Measurements from ENCODE around the gene FLACC1. TPM values are rescaled to one million over a fixed set of nuclear protein-coding genes. Genes with fewer than 3 reads are reported as not detected.

Gene FLACC1
- total RNA-seq, 1 experiment from 2014 or later = 0.45 TPM

DNA sequence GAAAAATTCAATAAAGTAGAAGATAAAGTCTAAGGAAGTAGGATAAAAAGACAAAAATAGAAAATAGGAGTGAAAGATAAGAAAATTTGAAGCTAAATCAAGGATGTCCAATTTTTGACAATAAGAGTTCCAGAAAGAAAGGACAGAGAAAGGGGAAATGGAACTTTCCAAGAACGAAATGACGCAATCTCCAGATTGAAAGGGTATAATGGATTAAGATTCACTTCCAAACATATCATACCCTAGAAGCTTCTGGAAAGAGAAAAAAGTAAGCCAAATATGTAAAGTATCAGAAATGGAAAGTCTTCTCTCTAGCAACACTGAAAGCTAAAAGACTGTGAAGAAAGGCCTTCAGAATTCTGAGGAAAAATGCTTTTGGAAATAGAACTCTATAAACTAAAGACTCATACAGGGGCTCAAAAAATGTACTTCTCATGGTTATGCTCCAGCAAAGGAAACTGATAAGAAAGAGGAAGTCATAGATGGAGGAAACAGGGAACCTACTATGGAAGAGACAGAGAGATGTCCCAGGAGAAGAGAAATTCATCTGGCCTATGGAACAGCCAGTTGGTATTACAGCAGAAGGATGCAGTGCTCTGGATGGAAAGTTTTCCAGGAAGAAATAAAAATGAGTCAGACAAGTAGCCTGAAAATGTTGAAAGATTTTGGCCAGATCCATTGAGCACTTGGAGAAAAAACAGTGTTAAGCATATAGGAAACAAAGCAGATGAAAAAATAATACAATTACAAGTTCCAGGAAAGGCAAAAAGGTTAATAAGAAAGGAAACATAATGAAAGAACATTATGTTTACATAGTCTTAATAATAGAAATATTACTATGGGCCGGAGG, 76.7 kb downstream of the FLACC1 start:
- DNase-seq (ENCODE audit: extremely low read depth, low read depth) = no peak

DNA sequence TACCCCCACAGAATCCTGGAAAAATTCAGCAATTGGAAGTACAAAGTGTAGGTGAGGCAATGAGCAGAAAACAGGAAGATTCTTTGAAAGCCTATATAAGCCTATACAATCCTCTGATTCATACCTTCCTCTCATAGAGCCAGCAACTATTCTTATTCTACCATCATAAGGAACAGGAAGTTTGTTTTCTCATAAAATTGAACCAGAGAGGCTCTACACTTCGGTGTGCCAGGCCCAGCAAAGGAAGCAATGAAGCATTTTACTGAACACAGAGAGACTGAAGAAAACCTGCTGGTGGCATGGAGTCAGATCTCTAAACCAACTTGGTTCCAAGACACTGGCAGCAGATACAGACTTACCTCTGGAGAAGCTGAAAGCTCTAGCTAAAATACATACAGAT, 78.1 kb downstream of the FLACC1 start:
- no peak for DNase-seq (ENCODE audit: extremely low read depth, low read depth)

DNA sequence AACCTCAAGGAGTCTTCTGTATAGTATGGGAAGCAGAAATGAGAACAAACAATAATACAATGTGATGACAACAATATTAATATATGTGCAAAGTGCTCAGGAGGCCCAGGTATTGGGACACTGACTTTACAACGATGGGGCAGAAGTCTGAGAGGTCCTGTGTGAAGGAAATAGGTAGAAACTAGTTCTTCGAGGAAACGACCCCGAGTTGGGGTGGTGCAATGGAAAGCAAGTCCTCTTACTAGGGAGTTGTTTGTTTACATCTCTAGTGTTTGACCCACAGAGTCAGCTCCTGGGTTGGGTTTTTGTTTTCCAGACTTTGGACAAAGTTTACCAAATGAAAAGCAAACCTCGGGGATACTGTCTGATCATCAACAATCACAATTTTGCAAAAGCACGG, 80.6 kb downstream of the FLACC1 start:
- DNase-seq (ENCODE audit: extremely low read depth, low read depth) = no peak

DNA sequence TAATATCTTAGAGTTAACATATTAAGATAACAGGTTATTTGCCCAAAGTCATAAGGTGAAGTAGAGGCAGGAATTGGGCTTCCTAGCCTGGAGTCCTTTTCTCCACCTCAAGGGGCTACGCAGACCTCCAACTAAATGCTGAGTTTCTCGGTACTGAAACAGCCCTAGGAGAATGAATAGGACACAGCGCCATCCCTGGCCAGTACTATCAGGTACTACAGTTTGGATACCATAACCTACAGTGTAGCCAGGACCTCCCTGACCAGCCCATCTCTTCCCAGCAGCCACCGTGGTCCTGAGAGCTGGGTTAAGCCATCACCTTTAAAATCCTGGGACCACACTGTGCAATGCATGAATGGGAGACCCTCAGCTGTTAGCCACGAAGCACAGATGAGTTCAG, 81.2 kb downstream of the FLACC1 start:
- no peak for DNase-seq (ENCODE audit: extremely low read depth, low read depth)

DNA sequence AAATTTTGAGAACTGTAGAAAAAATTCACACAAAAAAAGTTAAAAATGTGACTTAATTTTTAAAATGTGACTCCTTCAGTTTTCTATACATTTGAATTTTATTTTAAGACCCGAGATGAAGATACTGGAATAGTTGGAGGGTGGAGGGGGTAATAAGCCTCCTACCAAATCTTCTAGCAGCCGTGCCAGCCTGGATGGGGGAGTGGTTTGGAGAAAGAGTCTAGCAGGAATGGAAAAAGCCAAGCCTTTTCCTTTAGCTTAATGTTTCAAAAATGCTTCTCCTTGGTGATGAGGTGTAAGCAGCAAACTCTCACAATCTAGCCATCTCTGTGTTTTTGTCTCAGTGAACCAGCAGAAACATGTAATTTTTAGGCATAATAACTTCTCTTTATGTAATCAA, 82.1 kb downstream of the FLACC1 start:
- no peak for DNase-seq (ENCODE audit: extremely low read depth, low read depth)

DNA sequence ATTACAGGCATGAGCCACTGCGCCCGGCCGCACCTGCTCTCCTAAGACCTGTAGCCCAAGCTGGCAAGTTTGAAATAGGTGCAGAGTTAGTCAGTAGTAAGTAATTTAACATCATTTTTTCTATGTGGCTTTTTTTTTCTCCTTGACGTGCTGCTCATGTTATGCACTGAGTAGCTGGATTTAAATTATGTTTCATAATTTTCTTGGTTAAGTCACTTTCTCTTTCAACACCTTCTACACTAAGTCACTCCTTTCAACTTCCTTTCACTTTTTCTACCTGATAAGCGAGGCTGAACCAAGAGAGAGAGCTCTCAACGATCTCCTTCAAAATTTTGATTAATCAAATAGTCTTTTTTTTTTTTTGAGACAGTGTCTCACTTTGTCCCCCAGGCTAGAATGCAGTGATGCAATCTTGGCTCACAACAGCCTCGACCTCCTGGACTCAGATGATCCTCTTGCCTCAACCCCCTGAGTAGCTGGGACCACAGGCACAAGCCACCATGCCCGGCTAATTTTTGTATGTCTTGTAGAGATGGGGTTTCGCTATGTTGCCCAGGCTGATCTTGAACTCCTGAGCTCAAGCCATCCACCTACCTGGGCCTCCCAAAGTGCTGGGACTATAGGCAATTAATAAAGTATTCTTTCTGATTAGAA, 83.7 kb downstream of the FLACC1 start:
- no peak for DNase-seq (ENCODE audit: extremely low read depth, low read depth)

DNA sequence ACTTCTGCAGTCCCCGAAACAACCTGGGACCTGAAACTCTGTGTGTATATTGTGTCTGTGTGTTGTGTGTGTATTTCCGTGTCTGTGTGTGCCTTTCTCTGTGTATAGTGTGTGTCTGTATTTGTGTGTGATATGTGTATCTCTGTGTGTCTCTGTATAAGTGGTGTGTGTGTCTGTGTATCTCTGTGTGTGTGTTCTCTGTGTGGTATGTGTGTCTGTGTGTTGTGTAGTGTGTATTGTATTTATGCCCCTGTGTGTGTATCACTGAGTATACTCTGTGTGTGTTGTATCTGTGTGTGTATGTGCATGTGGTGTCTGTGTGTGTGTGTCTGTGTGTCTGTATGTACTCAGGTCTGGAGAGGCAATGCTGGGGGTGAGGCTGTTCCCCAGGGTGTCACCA, 85.2 kb downstream of the FLACC1 start:
- DNase-seq (ENCODE audit: extremely low read depth, low read depth) = no peak

DNA sequence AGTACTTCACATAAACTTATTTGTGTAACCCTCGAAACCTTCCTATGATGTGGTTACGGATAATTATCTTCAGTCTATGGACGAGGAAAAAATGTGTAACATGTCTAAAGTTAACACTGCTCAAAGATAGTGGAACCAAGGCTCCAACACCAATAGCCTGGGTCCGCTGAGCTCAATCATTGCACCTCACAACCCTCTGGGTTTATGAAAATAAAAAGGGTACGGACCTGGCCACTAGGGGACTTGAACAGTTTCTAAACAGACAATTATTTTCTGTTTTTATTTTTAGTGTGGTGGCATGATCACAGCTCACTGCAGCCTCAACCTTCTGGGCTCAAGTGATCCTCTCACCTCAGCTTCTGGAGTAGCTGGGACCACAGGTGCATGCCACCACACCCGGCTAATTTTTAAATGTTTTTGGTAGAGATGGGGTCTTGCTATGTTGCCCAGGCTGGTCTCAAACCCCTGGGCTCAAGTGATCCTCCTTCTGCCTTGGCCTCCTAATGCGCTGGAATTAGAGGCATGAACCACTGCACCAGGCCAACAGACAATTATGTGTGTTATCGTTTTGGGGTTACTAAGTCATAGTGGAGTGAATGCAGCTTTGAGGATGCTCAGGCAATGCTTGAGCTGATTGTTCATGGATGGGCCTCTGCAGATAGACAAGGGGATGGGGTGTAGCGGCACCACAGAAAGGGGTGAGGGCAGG, 86.7 kb downstream of the FLACC1 start:
- no peak for DNase-seq (ENCODE audit: extremely low read depth, low read depth)

DNA sequence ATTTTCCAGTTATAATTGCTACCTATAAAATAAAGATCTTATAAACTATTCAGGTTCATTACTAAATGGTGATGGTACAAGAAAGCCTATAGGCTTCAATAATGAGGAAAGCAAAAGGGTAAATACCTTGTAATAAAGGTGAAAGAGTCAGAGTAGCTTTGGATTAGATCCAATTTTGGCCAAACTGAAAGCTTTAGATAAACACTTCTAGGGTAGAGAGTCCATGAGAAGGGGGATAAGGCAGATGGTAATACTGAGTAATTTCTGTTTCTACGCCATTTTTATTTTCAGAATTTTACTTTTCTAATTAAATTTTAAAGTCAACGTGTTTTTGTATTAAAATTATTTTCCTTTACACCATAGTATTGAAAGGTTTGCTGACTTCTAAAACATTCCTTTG, 87.4 kb downstream of the FLACC1 start:
- DNase-seq (ENCODE audit: extremely low read depth, low read depth) = no peak

DNA sequence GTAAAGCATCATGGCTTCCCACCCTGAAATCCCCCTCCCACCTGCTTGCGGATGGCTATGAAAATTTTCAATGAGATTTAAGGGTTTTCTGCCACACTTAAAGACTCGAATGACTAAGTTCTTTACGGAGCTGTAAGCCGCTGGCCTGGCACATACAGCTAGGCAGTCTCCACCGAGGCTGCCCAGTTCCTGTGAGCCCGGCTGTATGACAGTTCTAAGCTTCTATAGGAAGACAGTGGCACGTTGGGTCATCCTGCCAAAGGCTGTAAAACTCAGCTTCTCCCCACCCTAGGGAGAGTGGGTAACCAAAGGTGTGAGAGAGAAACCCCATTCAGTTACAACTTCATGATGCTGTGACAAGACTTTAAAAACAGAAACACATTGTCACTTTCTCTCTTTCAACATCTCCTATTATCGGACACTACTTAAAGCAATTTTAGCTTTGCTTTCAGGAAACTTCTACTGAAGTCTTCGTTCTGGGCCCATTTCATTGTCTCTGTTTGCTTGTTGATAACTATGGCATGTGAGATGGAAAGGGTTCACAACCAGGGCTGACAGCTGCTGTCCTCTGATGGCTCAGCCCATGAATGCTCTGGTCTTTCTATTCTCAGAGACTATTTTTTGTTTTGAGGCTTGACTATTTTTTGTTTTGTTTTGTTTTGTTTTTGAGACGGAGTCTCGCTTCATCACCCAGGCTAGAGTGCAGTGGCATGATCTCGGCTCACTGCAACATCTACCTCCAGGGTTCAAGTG, 89.7 kb downstream of the FLACC1 start:
- no peak for DNase-seq (ENCODE audit: extremely low read depth, low read depth)

DNA sequence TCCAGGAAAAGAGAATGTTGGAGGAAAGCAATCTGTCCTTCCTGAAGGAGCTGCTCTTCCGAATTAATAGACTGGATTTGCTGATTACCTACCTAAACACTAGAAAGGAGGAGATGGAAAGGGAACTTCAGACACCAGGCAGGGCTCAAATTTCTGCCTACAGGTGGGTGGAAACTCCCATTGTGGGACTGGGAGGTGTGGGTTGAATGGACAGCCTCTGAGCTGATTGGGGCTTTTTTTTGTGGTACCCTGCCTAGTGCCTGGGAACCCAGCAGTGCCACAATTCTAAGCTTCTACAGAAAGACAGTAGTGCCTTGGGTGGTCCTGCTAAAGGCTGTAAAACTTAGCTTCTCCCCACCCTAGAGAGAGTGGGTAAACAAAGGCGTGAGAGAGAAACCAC, 90.5 kb downstream of the FLACC1 start:
- DNase-seq (ENCODE audit: extremely low read depth, low read depth) = no peak

DNA sequence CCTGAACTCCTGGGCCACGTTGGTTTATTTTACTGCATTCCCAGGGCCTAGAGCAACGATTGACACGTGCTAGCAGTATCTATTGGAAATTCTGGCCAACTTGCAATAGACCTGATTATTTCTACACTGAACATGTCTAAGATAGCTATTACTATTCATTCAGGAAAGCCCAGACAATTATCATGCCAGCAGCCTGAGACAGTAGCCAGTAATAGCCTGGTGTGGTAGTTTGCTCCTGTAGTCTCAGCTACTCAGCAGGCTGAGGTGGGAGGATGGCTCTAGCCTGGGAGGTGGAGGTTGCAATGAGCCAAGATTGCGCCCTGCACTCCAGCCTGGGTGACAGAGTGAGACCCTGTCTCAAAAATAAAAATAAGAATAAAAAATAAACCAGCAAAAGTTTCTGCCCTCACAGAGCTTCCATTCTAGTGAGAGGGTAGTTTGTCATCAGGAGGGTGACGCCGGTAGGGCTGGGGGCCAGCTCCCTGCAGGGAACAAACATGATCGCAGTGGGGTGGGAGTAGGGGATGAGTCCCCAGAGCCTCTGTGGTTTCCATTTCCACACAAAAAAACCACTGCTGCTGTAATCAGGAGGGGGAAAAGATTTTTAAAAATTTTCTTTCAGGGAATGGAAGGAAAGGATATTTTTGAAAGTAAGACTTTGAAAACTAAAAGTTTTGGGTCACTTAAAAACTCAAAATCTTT, 92.5 kb downstream of the FLACC1 start:
- DNase-seq (ENCODE audit: extremely low read depth, low read depth) = no peak

DNA sequence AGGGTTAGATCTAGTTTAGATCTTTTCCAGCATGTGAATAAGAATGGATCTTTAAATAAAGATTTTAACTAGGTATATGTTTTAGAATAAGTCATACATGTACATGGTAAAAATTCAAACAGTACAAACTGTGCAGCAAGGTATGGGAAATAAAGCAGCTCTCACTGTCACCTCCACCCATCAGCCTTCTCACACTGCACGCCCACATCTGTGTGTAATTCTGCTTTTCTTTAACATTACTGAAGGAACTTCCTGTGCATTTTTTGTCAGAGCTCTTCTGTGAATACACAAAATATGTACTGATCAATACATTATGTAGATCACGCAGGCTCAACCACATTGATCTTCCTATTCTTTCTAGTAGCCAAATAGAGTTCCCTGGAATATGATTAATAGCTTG, 93.4 kb downstream of the FLACC1 start:
- DNase-seq (ENCODE audit: extremely low read depth, low read depth) = no peak

DNA sequence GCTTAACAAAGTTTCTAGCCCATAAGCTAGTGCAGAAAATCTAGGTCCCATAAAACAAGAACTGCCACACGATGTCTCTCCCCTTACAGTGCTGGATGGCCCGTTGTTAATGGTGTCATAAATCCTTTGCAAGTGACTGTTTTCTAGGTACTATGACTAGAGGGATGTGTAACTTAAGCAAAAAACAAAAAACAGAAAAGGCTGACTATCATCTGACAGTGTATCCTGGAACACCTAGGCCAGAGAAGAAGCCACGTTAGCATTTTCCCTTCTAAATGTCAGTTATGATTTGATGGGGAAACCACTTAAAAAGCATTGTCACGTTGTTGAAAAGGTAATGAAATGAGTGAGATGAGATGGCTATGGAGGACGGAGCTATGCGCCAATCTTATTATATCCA, 94.4 kb downstream of the FLACC1 start:
- no peak for DNase-seq (ENCODE audit: extremely low read depth, low read depth)

DNA sequence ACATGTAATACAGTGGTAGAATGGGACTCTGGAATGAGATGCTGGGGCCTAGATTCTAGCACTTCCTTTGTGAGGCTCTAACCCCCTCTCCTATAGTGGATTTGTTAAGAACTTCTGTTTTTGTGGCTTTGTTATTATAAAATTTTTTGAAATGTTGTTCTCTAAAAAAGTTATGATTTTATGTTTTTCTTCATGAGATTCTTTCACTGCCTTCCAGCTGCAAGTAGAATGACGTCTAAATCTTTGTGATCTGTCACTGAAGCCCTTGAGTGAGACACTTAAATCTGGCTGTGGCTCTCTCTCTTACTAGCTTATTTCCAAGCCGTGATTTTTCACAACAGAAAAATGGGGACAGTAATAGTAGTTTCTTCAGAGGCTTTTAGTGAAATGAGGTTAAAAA, 95.2 kb downstream of the FLACC1 start:
- DNase-seq (ENCODE audit: extremely low read depth, low read depth) = no peak

DNA sequence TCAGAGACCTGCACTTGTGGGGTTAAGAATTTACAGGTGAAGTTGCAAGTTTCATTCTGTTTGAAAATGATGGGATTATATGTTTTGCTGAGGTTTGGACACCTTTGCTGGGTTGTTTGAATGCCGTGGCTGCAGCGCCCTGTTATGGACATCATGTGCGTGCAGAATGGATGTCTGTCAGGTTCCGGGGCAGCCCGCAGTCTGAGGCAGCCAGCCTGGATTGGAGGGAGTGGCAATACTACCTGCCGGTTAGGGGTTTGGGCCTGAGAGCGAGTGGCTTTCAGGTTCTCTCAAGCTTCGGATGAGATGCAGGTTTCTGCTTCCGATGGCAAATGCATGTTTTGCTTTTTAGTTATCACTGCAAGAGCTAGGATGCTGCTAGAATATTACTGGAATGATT, 95.7 kb downstream of the FLACC1 start:
- DNase-seq (ENCODE audit: extremely low read depth, low read depth) = no peak

DNA sequence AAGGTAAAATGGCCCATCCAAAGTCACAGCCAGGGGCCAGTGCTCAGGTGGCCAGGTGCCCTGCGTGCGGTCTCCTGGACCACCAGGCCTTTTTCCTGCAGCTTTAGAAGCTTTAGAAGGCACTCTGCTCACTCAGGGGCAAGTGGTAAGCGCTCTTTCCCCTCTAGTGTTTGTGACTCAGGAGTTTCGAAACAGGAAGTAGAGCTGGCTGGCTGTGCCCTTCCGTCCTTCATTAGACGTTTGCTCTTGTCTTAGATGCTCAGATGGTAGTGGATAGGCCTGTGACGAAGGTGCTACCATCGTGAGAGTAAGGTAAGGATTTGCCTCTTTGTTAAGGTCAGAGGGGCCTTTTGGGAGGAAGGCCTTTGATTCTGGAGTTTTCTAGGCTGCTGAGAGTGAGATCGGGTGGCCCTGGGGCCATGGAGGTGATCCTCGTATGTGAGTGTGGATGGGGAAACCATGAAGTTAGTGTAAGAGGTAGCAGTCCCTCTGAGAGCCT, 96.8 kb downstream of the FLACC1 start, which contains the start of gene CASP8:
TSS of gene CASP8 (plus strand) at position 235 of the 499 bp plus-strand sequence. CDS start 5,951 bp downstream, outside the sequence.
- peak; percentile 72 for DNase-seq (ENCODE audit: extremely low read depth, low read depth)

DNA sequence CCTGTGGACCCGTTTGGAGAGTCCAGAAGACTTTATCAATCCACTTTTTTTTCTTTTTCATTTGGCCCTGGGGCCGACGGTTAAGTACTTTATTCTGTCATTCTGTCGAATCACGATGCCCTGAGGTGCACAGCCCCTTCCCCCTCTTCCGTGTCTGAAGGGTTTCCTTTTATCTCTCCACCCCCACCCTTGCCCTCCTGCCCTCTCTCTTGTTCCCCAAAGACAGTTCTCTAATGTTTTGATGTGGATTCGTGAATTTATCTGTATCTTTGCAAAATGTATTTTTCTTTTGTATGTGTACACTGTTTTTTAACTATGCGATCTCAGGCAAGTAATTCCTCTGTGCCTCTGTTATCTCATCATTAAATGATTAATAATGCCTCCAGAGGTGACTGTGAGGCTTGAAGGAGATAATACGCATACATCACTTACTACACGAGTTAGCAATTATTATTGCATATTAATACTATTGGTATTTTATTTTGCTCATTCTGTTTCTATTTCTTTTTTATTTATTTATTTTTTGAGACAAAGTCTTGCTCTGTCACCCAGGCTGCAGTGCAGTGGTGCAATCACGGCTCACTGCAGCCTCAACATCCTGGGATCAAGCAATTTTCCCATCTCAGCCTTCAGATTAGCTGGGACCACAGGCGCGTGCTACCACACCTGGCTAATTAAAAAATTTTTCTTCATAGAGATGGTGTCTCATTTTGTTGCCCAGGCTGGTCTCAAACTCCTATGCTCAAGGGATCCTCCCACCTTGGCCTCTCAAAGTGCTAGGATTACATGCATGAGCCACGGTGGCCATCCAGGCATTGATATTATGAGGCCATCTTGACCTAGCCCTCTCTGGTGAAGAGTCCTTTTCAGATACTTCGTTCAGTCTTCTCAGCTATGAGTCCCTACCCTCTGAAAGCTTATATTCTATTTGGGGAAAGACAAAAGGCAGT, 98.2 kb downstream of the FLACC1 start:
- DNase-seq (ENCODE audit: extremely low read depth, low read depth) = no peak

Measured in NCI-H460 (cell line).